ENCODE measurements around the gene ACAN. TPM values are rescaled to one million over a fixed set of nuclear protein-coding genes. Genes with fewer than 3 reads are reported as not detected.
A peak's percentile ranks its signal among the peaks of the same experiment; 100 is the strongest.

Gene ACAN
- polyA plus RNA-seq, 1 experiment: 3.6 TPM

DNA sequence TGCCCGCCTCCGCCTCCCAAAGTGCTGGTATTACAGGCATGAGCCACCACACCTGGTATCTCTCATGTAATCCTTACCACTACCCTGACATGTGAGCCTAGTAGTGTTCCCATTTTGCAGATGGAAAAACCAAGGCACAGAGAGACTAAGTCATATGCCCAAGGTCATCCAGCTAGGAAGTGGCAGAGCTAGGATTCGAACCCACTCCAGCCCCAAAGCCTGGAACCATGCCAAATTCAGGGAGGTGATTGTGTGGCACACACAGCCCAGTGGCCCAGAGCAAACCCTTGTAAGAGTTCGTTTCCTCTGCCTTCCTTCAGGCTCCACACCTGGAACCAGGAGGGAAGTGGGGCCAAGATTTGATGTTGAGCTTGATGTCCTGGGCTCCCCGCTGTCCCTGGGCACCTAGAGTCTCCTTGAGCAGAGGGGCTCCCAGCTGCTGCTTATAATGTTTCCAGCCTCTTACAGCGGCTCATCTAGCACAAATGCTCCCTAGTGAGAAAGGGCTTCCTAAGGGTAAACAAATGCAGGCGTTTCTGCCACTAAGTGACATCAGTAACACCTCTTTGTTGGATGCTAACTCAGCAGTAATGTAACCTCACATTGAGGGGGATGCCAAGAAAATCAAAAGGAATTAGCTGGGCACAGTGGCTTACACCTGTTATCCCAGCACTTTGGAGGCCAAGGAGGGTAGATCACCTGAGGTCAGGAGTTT, 88.5 kb downstream of the ACAN start:
- DNase-seq (ENCODE audit: low read depth): no peak
- ChIA-PET POLR2A (no interaction called here), CTCF (interaction anchor here (0.9 to 4.2 kb wide), 6 partner anchors 13 to 315 kb away, joined by 3 to 16 read pairs (median 3); no protein-coding TSS in a partner anchor)
- no peaks in the 10 kb centered on the region for H3K27me3 ChIP-seq (ENCODE audit: control insufficient read depth, insufficient read depth, low read length)
- H3K4me3 ChIP-seq (ENCODE audit: low read depth, low read length): no peak overlapping the region
- TF ChIP-seq, protein P1, sequence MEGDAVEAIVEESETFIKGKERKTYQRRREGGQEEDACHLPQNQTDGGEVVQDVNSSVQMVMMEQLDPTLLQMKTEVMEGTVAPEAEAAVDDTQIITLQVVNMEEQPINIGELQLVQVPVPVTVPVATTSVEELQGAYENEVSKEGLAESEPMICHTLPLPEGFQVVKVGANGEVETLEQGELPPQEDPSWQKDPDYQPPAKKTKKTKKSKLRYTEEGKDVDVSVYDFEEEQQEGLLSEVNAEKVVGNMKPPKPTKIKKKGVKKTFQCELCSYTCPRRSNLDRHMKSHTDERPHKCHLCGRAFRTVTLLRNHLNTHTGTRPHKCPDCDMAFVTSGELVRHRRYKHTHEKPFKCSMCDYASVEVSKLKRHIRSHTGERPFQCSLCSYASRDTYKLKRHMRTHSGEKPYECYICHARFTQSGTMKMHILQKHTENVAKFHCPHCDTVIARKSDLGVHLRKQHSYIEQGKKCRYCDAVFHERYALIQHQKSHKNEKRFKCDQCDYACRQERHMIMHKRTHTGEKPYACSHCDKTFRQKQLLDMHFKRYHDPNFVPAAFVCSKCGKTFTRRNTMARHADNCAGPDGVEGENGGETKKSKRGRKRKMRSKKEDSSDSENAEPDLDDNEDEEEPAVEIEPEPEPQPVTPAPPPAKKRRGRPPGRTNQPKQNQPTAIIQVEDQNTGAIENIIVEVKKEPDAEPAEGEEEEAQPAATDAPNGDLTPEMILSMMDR (IDR thresholded peaks at IDR 0.05; ENCODE audit: insufficient read depth, low read depth, low read length): no peak
- peaks cover 7% of the 10 kb centered on the region; the same call in 1 of the 2 replicates for H3K36me3 ChIP-seq (ENCODE audit: control insufficient read depth, insufficient read depth, low read length)

DNA sequence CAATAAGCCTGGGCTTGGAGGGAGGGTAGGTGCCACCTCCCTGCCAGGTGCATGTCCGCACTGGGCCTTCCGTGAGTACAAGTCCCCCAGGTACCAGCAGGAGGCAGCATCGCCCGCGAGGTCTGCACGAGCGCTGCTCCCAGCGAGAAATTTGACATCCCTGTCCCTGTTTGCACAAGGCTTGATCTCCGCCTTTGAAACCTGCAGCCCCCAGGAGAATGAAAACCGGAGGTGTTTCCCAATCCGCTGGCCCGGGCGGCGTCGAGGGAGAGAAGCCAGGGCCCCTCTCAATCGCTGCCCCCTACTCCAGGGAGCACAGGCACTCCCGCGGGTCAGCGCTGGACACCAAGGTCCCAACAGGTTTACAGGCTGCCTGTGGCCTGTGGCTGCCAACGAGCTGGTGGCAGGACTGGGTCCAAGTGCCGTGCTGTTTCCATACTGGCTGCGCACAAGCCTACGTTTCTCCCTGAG, 91.1 kb downstream of the ACAN start:
- POLR2A ChIA-PET: no interaction called here
- CTCF ChIA-PET: interaction anchor here (1.4 to 4.2 kb wide), 3 partner anchors 11 to 237 kb away, joined by 4 to 16 read pairs (median 7); no protein-coding TSS in a partner anchor
- TF ChIP-seq, protein P1 (IDR thresholded peaks at IDR 0.05; ENCODE audit: insufficient read depth, low read depth, low read length): peak; percentile 57
- Histone ChIP-seq H3K27me3 (ENCODE audit: control insufficient read depth, insufficient read depth, low read length) (no peaks in the 10 kb centered on the region), H3K4me3 (ENCODE audit: low read depth, low read length) (peak overlapping the region; percentile 53; the same call in 1 of the 2 replicates), H3K36me3 (ENCODE audit: control insufficient read depth, insufficient read depth, low read length) (peaks cover 14% of the 10 kb centered on the region)
- no peak for DNase-seq (ENCODE audit: low read depth)

DNA sequence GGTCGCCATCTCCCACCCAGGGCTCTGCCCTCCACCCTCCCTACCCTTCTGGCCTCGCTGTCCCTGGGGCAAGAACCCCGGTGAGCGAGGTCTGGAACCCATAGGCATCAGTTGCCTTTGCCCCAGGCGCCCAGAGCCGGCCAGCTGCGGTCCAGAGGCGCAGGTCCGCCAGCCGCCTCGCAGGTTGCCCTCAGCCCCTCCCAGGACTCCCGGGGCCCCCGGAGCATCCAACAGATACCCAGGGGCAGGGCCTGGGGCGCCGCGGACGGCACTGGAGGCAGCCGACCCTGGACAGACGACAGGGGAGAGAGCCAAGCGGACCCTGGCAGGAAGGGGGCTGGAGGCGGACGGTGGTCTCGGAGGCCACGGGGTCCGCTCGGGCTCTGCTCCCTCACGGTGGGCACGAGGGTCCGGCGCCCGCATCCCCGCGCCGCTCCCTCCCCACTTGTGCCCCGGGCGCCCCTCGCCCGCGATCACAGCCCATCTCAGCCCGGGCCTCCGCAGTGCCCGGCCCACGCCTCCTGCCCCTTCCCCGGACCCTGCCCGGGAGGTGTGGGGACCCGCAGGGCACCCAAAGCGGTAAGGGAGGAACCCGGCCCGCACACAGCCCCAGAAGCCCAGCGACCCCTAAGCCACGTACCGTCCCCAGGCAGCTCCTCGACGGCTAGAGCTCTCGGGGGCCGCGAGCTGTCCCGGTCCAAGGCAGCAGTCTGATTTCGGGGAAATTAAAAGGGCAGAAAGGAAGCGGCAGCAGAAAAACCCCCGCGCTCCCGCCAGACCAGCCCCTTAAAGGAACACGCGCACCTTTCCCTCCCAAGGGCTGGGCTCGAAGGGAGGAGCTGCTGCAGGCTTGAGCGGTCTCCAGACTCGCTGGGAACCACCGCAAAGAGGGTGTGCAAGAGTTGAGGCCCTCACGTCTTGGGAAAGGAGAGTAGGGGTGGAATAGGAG, 91.9 kb downstream of the ACAN start, which contains the start of gene HAPLN3:
HAPLN3 (minus strand) TSS at position 726 of the 949 bp plus-strand sequence. CDS start 8,246 bp downstream, outside the sequence.
- no peaks in the 10 kb centered on the region for H3K27me3 ChIP-seq (ENCODE audit: control insufficient read depth, insufficient read depth, low read length)
- CTCF ChIA-PET: interaction anchor here (0.7 to 2.8 kb wide), 5 partner anchors 10 to 238 kb away, joined by 3 to 7 read pairs (median 3); no protein-coding TSS in a partner anchor
- POLR2A ChIA-PET: interaction anchor here (0.7 kb wide), 1 partner anchor 174 kb away, joined by 4 read pairs; no protein-coding TSS in a partner anchor
- H3K36me3 ChIP-seq (ENCODE audit: control insufficient read depth, insufficient read depth, low read length): peaks cover 16% of the 10 kb centered on the region
- peak within 1 kb of the TSS; percentile 53 for H3K4me3 ChIP-seq (ENCODE audit: low read depth, low read length)
- TF ChIP-seq, protein P1 (IDR thresholded peaks at IDR 0.05; ENCODE audit: insufficient read depth, low read depth, low read length): no peak
- no peak for DNase-seq (ENCODE audit: low read depth)

DNA sequence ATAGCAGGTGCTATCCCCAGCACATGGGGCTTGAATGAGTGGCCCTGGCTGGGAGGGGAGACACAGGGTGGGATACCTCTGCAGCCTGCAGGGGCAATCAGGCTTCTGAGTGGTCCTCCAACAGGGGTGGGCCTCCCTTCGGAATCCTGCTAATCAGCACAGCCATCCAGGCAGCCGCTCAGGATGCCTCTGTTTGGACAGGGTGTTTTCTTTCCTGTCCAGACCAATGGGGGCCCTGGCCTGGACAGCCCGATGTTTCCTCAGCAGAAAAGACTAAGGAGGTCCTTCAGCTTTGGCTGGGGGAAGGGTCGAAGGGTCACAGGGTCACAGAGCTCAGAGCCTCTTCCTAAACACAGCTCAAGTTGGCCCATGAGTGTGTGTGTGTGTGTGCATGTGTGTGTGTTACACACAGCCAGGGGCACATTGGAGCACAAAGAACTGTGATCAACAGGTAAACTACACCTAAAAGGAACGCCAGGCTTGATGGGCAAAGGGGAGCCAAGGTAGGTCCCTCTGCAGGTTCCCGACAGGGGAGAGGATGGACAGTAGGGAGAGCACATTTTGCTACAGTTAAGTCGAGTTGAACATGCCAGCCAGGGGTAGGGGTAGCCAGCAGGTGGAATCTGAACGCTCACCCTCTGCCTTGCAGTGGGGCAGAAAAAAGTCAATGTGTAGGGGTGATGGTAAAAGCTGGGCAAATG, 93.2 kb downstream of the ACAN start:
- CTCF ChIA-PET: interaction anchor here (0.6 to 2.8 kb wide), 5 partner anchors 8 to 418 kb away, joined by 3 to 7 read pairs (median 4); no protein-coding TSS in a partner anchor

More for the DNA sequence above, 93.2 kb downstream of the ACAN start:
- POLR2A ChIA-PET: no interaction called here
- TF ChIP-seq, protein P1 (IDR thresholded peaks at IDR 0.05; ENCODE audit: insufficient read depth, low read depth, low read length): no peak
- no peak overlapping the region for H3K4me3 ChIP-seq (ENCODE audit: low read depth, low read length)
- no peaks in the 10 kb centered on the region for H3K27me3 ChIP-seq (ENCODE audit: control insufficient read depth, insufficient read depth, low read length)
- H3K36me3 ChIP-seq (ENCODE audit: control insufficient read depth, insufficient read depth, low read length): peaks cover 22% of the 10 kb centered on the region
- no peak for DNase-seq (ENCODE audit: low read depth)
